Fibroblast of lung (primary cell): Measurements from ENCODE around the gene IL31. TPM values are rescaled to one million over a fixed set of nuclear protein-coding genes. Genes with fewer than 3 reads are reported as not detected.

Source experiments
- DNase-seq, 2 donors: peaks; one replicate each; pipeline versions ENCODE4 v3.0.0 to v3.0.0-alpha.2; 2010; ENCODE audit warnings: low read depth in 2 of 2
- H2AFZ ChIP-seq: 2 replicates; pipeline ENCODE4 v1.5.1; 2012; ENCODE audit warnings: low read length, control low read depth, inconsistent platforms
- H3K27ac ChIP-seq: 2 replicates; pipeline ENCODE4 v1.5.1; 2011; ENCODE audit warnings: low read length, control low read depth; ENCODE audit not compliant: insufficient read depth
- H3K27me3 ChIP-seq: 2 replicates; pipeline ENCODE4 v1.5.1; 2011; ENCODE audit warnings: mild to moderate bottlenecking, low read length; ENCODE audit not compliant: control insufficient read depth, insufficient read depth
- H3K36me3 ChIP-seq: 2 replicates; pipeline ENCODE4 v1.5.1; 2011; ENCODE audit warnings: low read length; ENCODE audit not compliant: control insufficient read depth, insufficient read depth
- H3K4me1 ChIP-seq: 2 replicates; pipeline ENCODE4 v1.5.1; 2011; ENCODE audit warnings: low read length; ENCODE audit not compliant: control insufficient read depth, insufficient read depth; ENCODE audit errors: extremely low read depth
- H3K4me2 ChIP-seq: 2 replicates; pipeline ENCODE4 v1.5.1; 2011; ENCODE audit warnings: low read length, control low read depth; ENCODE audit not compliant: insufficient read depth; ENCODE audit errors: extremely low read depth
- H3K4me3 ChIP-seq, 4 experiments: fragments of 200-600 bp in 1 of 4; sonication (generic) in 1 of 4; replicated peaks in 1 of 4; 2 replicates each; pipeline ENCODE4 v1.5.1; 2011 to 2016; ENCODE audit warnings: low read length in 4 of 4, low read depth in 3 of 4, mild to moderate bottlenecking in 3 of 4, control low read depth in 2 of 4, inconsistent platforms in 1 of 4, mixed read lengths in 1 of 4; ENCODE audit not compliant: insufficient read depth in 1 of 4; ENCODE audit errors: control extremely low read depth in 1 of 4
- H3K79me2 ChIP-seq: 2 replicates; pipeline ENCODE4 v1.5.1; 2012; ENCODE audit warnings: mild to moderate bottlenecking, low read length, inconsistent platforms; ENCODE audit not compliant: control insufficient read depth, insufficient read depth
- H3K9ac ChIP-seq: 2 replicates; pipeline ENCODE4 v1.5.1; 2011; ENCODE audit warnings: mild to moderate bottlenecking, low read length, control low read depth; ENCODE audit not compliant: insufficient read depth
- H3K9me3 ChIP-seq: 2 replicates; pipeline ENCODE4 v1.5.1; 2012; ENCODE audit warnings: low read depth, low read length; ENCODE audit not compliant: control insufficient read depth, insufficient read depth
- H4K20me1 ChIP-seq: 2 replicates; pipeline ENCODE4 v1.5.1; 2011; ENCODE audit warnings: low read length; ENCODE audit not compliant: control insufficient read depth, insufficient read depth; ENCODE audit errors: extremely low read depth
- EZH2 ChIP-seq: IDR thresholded peaks from 2 replicates; pipeline ENCODE4 v1.5.1; 2012; ENCODE audit warnings: low read length, control low read depth, mild to moderate bottlenecking; ENCODE audit errors: missing control alignments
- polyA minus RNA-seq: library from RNA; depleted of rRNA, polyadenylated mRNA; stranded (reverse); fragments of >200 nt; gene quantifications from 2 replicates; pipeline ENCODE4 v1.2.3, GENCODE V29; 2011; ENCODE audit warnings: low replicate concordance
- polyA plus RNA-seq, 2 donors: library from polyadenylated mRNA; depleted of rRNA in 1 of 2; stranded (reverse) in 1 of 2; unstranded in 1 of 2; fragments of >200 nt; gene quantifications; 2 replicates each; pipeline ENCODE4 v1.2.1, GENCODE V29; 2011 to 2012; ENCODE audit warnings: missing spikeins in 1 of 2
- total RNA-seq: library from RNA; depleted of rRNA; stranded (reverse); fragments of >200 nt; gene quantifications from 2 replicates; pipeline ENCODE4 v1.2.1, GENCODE V29; 2014
- TF ChIP-seq, protein P1 (sequence below), 2 donors: IDR thresholded peaks in 1 of 2; conservative IDR thresholded peaks in 1 of 2; 1 replicate in 1 of 2; 2 replicates in 1 of 2; pipeline ENCODE4 v1.5.1; 2011 to 2012; ENCODE audit warnings: low read length in 2 of 2, control low read depth in 1 of 2, inconsistent platforms in 1 of 2, low read depth in 1 of 2, mild to moderate bottlenecking in 1 of 2

The IL31 gene
- total RNA-seq, result not detected in 2 replicates
- not detected in 2 replicates for polyA plus RNA-seq
- polyA plus RNA-seq (2012), result not detected in 2 replicates
- polyA minus RNA-seq, result not detected in 2 replicates

DNA sequence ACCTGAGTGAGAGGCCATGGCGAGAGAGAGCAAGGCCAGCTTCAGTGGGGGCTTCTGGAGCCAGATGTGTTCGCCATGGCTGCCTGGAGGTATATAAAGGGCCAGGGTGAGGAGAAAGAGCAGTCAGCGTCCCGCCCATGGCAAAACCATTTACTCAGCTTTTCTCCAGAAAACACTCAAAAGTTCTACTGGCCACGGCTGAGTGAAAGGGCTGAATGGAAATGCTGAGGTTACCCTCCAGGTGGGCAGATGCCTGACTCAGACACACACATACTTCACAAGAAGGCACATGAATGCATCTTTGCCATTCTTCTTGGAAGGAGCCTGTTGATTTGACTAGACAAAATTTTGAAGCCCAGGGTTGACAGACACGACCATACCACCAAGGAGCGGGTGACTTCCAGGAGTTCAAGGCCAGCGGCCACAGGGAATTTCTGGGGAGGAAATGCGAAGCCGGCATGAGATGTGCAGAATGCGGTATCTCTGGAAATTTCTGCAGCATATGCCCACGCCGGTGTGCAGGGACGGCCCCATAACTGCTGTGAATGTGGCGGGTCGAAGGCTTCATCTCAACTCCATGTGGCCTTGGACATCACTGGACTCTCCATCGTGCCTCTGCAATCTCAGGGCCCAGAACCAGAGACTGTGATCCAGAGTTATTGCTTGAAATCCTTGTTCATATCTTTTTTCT, at the start of gene IL31:
TSS of gene IL31 (minus strand) at position 67 of the 691 bp plus-strand sequence. CDS start at position 18, 49 bp downstream.
- no peak within 1 kb of the TSS for H3K27ac ChIP-seq
- no peaks in the 10 kb centered on the region for H3K9me3 ChIP-seq
- H3K9ac ChIP-seq, result no peak within 1 kb of the TSS
- no peak for TF ChIP-seq EZH2
- TF ChIP-seq, protein P1, sequence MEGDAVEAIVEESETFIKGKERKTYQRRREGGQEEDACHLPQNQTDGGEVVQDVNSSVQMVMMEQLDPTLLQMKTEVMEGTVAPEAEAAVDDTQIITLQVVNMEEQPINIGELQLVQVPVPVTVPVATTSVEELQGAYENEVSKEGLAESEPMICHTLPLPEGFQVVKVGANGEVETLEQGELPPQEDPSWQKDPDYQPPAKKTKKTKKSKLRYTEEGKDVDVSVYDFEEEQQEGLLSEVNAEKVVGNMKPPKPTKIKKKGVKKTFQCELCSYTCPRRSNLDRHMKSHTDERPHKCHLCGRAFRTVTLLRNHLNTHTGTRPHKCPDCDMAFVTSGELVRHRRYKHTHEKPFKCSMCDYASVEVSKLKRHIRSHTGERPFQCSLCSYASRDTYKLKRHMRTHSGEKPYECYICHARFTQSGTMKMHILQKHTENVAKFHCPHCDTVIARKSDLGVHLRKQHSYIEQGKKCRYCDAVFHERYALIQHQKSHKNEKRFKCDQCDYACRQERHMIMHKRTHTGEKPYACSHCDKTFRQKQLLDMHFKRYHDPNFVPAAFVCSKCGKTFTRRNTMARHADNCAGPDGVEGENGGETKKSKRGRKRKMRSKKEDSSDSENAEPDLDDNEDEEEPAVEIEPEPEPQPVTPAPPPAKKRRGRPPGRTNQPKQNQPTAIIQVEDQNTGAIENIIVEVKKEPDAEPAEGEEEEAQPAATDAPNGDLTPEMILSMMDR (conservative IDR thresholded peaks at IDR 0.05 in 1 of 2, IDR thresholded peaks at IDR 0.05 in 1 of 2; ENCODE audit: low read depth in 1 of 2, low read length in 2 of 2), result no peak
- H3K79me2 ChIP-seq, result no peaks in the 10 kb centered on the region
- no peak within 1 kb of the TSS for H3K4me2 ChIP-seq
- H4K20me1 ChIP-seq, result no peaks in the 10 kb centered on the region
- peaks cover 6% of the 10 kb centered on the region for H3K27me3 ChIP-seq
- H3K4me1 ChIP-seq, result no peaks in the 10 kb centered on the region
- H3K4me3 ChIP-seq, result no peak within 1 kb of the TSS
- no peak within 1 kb of the TSS for H2AFZ ChIP-seq
- H3K36me3 ChIP-seq, result no peaks in the 10 kb centered on the region
- DNase-seq, result no peak

DNA sequence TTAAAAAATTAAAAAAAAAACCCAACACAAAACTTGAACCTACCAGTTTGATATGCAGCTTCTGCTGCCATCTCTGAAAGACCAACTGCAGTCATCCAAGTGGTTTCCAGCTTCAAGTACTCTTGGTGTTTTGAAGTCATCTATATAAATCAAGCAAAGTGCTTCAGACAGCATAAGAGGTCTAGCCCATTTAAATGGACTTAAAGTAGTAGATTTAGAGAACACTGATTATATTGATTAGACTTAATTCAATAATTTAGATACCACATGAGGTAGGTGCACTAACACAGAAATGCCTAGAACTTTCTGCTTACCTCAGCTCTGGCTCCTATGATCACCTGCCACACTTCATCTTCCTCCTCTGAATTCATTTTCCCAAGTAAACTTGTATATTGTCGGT, 42.4 kb upstream of the IL31 start:
- Histone ChIP-seq H2AFZ (no peak overlapping the region), H3K4me1 (no peaks in the 10 kb centered on the region), H3K4me3 (no peak overlapping the region), H3K4me2 (no peak overlapping the region), H3K27ac (no peak overlapping the region), H3K9ac (no peak overlapping the region), H3K79me2 (peaks cover 3% of the 10 kb centered on the region), H4K20me1 (no peaks in the 10 kb centered on the region), H3K9me3 (no peaks in the 10 kb centered on the region), H3K36me3 (peaks cover 11% of the 10 kb centered on the region), H3K27me3 (no peaks in the 10 kb centered on the region)
- TF ChIP-seq, protein P1 (conservative IDR thresholded peaks at IDR 0.05 in 1 of 2, IDR thresholded peaks at IDR 0.05 in 1 of 2; ENCODE audit: low read depth in 1 of 2, low read length in 2 of 2), result no peak
- TF ChIP-seq EZH2, result no peak
- no peak for DNase-seq

DNA sequence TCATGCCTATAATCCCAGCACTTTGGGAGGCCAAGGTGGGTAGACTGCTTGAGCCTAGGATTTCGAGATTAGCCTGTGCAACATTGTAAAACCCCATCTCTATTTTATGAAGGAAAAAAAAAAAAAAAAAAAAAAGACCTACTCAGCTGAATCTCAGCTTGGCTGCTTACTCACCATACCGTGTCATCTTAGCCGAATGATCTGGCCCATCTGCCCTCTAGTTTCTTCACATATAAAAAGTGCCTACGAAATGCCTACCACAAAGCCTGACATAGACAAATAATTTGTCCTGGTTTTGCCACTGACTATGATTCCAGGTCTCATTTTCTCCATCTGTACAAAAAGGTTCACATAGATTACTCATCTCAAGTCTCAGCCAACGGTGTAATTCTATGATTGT, 41.8 kb upstream of the IL31 start:
- H3K79me2 ChIP-seq, result no peaks in the 10 kb centered on the region
- H3K4me1 ChIP-seq, result no peaks in the 10 kb centered on the region
- no peak overlapping the region for H3K4me2 ChIP-seq
- no peak overlapping the region for H3K4me3 ChIP-seq
- H4K20me1 ChIP-seq, result no peaks in the 10 kb centered on the region
- TF ChIP-seq EZH2, result no peak
- TF ChIP-seq, protein P1 (conservative IDR thresholded peaks at IDR 0.05 in 1 of 2, IDR thresholded peaks at IDR 0.05 in 1 of 2; ENCODE audit: low read depth in 1 of 2, low read length in 2 of 2), result no peak
- H3K36me3 ChIP-seq, result peaks cover 7% of the 10 kb centered on the region
- H3K9ac ChIP-seq, result no peak overlapping the region
- H3K9me3 ChIP-seq, result no peaks in the 10 kb centered on the region
- peak; percentile 16 to 63 for DNase-seq
- no peaks in the 10 kb centered on the region for H3K27me3 ChIP-seq
- H2AFZ ChIP-seq, result no peak overlapping the region
- H3K27ac ChIP-seq, result no peak overlapping the region
